K562 (cell line): ENCODE measurements around the gene UAP1.

ENCODE experiments used
- CTCF ChIP-seq, 3 experiments: IDR thresholded peaks in 2 of 3; conservative IDR thresholded peaks in 1 of 3; 2 replicates each; pipeline ENCODE4 v1.5.1; 2011 to 2012; ENCODE audit warnings: low read length in 3 of 3, mild to moderate bottlenecking in 3 of 3, control low read depth in 2 of 3, improper control_type of control experiment in 1 of 3, inconsistent platforms in 1 of 3, low read depth in 1 of 3, mixed read lengths in 1 of 3, moderate library complexity in 1 of 3; ENCODE audit not compliant: insufficient read depth in 2 of 3
- FOXJ3 ChIP-seq: sonication (generic); formaldehyde crosslinking; IDR thresholded peaks from 2 replicates; pipeline ENCODE4 v1.4.0; 2020; ENCODE audit warnings: mild to moderate bottlenecking, missing genetic modification reagents
- JUNB ChIP-seq: fragments of 450-650 bp; formaldehyde crosslinking; conservative IDR thresholded peaks from 2 replicates; pipeline ENCODE4 v1.4.0; 2020; ENCODE audit warnings: mild to moderate bottlenecking
- MAX ChIP-seq: sonication (generic); formaldehyde crosslinking; IDR thresholded peaks from 2 replicates; pipeline ENCODE4 v1.9.0; 2022; ENCODE audit warnings: mild to moderate bottlenecking, missing genetic modification reagents
- SPI1 ChIP-seq: IDR thresholded peaks from 2 replicates; pipeline ENCODE4 v1.6.1; 2011; ENCODE audit warnings: low read depth, low read length, control low read depth, borderline replicate concordance
- TFAP4 ChIP-seq: sonication (generic); formaldehyde crosslinking; IDR thresholded peaks from 2 replicates; pipeline ENCODE4 v1.8.0; 2022; ENCODE audit warnings: missing genetic modification reagents, mild to moderate bottlenecking, moderate library complexity, borderline replicate concordance

GRCh38 chr1:162570718-162571117 is 9.2 kb downstream of the UAP1 start:
- TF ChIP-seq FOXJ3 (CRISPR knock-in tag) (no peak), MAX (CRISPR knock-in tag) (no peak), JUNB (CRISPR knock-in tag) (no peak), SPI1 (no peak), CTCF (IDR thresholded peaks at IDR 0.05 in 2 of 3, conservative IDR thresholded peaks at IDR 0.05 in 1 of 3; ENCODE audit: insufficient read depth in 2 of 3, low read depth in 1 of 3, low read length in 3 of 3) (no peak), TFAP4 (CRISPR knock-in tag) (no peak)
